KOPT-K1 (cell line): ENCODE measurements around the gene CBLC.

ENCODE experiments used
- H3K27ac ChIP-seq: fragments of 200-600 bp; sonication (generic); 2 replicates; pipeline ENCODE4 v1.5.1; 2016; ENCODE audit warnings: antibody characterized with exemption, mild to moderate bottlenecking, low read depth, low read length; ENCODE audit not compliant: poor library complexity, severe bottlenecking
- H3K36me3 ChIP-seq: fragments of 200-600 bp; sonication (generic); 2 replicates; pipeline ENCODE4 v1.5.1; 2017; ENCODE audit warnings: antibody characterized with exemption, mild to moderate bottlenecking, low read length, moderate library complexity; ENCODE audit not compliant: insufficient read depth
- H3K9me3 ChIP-seq: fragments of 200-600 bp; sonication (generic); 2 replicates; pipeline ENCODE4 v1.5.1; 2017; ENCODE audit warnings: antibody characterized with exemption, low read length, mild to moderate bottlenecking; ENCODE audit not compliant: insufficient read depth, poor library complexity, severe bottlenecking

The CBLC gene

GRCh38 chr19:44795398-44795987 lies 17.8 kb downstream of the CBLC start:
- H3K27ac ChIP-seq: no peak overlapping the region
- H3K9me3 ChIP-seq: no peaks in the 10 kb centered on the region
- H3K36me3 ChIP-seq: no peaks in the 10 kb centered on the region

GRCh38 chr19:44796701-44797115 lies 19.0 kb downstream of the CBLC start:
- Histone ChIP-seq H3K9me3 (no peaks in the 10 kb centered on the region), H3K27ac (no peak overlapping the region), H3K36me3 (no peaks in the 10 kb centered on the region)

GRCh38 chr19:44799627-44800346 lies 22.1 kb downstream of the CBLC start:
- H3K27ac ChIP-seq: no peak overlapping the region
- no peaks in the 10 kb centered on the region for H3K36me3 ChIP-seq
- H3K9me3 ChIP-seq: no peaks in the 10 kb centered on the region

GRCh38 chr19:44800461-44800860 lies 22.8 kb downstream of the CBLC start:
- Histone ChIP-seq H3K27ac (no peak overlapping the region), H3K36me3 (no peaks in the 10 kb centered on the region), H3K9me3 (no peaks in the 10 kb centered on the region)

- Histone ChIP-seq H3K9me3 (no peaks in the 10 kb centered on the region), H3K27ac (no peak overlapping the region)
Measured at GRCh38 chr19:44803442-44804428, 26.0 kb downstream of the CBLC start.

GRCh38 chr19:44806291-44806690 lies 28.6 kb downstream of the CBLC start:
- Histone ChIP-seq H3K9me3 (no peaks in the 10 kb centered on the region), H3K36me3 (no peaks in the 10 kb centered on the region), H3K27ac (no peak overlapping the region)

More at GRCh38 chr19:44803442-44804428, 26.0 kb downstream of the CBLC start:
- no peaks in the 10 kb centered on the region for H3K36me3 ChIP-seq

- Histone ChIP-seq H3K9me3 (no peaks in the 10 kb centered on the region), H3K27ac (no peak overlapping the region), H3K36me3 (no peaks in the 10 kb centered on the region)
Measured at GRCh38 chr19:44807162-44807561, 29.5 kb downstream of the CBLC start.

- H3K9me3 ChIP-seq: no peaks in the 10 kb centered on the region
- H3K27ac ChIP-seq: no peak overlapping the region
- no peaks in the 10 kb centered on the region for H3K36me3 ChIP-seq
Measured at GRCh38 chr19:44807652-44808462, 30.2 kb downstream of the CBLC start.

- Histone ChIP-seq H3K9me3 (no peaks in the 10 kb centered on the region), H3K27ac (no peak within 1 kb of the TSS), H3K36me3 (no peaks in the 10 kb centered on the region)
Measured at GRCh38 chr19:44808463-44809371, 31.0 kb downstream of the CBLC start, which contains the start of gene BCAM. Gene BCAM, plus strand, starts transcription at chr19:44809103. Its CDS starts 22 bp downstream, at chr19:44809125.

- Histone ChIP-seq H3K9me3 (no peaks in the 10 kb centered on the region), H3K27ac (no peak overlapping the region), H3K36me3 (no peaks in the 10 kb centered on the region)
Measured at GRCh38 chr19:44809577-44810233, 32.0 kb downstream of the CBLC start.

- H3K27ac ChIP-seq: no peak overlapping the region
- no peaks in the 10 kb centered on the region for H3K9me3 ChIP-seq
- no peaks in the 10 kb centered on the region for H3K36me3 ChIP-seq
Measured at GRCh38 chr19:44810234-44811121, 32.8 kb downstream of the CBLC start.

- Histone ChIP-seq H3K27ac (no peak overlapping the region), H3K9me3 (no peaks in the 10 kb centered on the region), H3K36me3 (no peaks in the 10 kb centered on the region)
Measured at GRCh38 chr19:44811122-44811419, 33.4 kb downstream of the CBLC start.
